GM18511 (cell line): ENCODE data around the gene BIRC5.
"Not testable (repeated sequence)": the region's sequence is repeated elsewhere in the genome, so short reads cannot be mapped to it uniquely, and the experiment has no call there.

Experiments
- ATAC-seq: cut with Tn5 transposase; IDR thresholded peaks from one replicate; pipeline ENCODE4 v1.9.1; 2021; ENCODE audit warnings: mild to moderate bottlenecking, moderate library complexity; ENCODE audit not compliant: unreplicated experiment

Gene BIRC5

DNA sequence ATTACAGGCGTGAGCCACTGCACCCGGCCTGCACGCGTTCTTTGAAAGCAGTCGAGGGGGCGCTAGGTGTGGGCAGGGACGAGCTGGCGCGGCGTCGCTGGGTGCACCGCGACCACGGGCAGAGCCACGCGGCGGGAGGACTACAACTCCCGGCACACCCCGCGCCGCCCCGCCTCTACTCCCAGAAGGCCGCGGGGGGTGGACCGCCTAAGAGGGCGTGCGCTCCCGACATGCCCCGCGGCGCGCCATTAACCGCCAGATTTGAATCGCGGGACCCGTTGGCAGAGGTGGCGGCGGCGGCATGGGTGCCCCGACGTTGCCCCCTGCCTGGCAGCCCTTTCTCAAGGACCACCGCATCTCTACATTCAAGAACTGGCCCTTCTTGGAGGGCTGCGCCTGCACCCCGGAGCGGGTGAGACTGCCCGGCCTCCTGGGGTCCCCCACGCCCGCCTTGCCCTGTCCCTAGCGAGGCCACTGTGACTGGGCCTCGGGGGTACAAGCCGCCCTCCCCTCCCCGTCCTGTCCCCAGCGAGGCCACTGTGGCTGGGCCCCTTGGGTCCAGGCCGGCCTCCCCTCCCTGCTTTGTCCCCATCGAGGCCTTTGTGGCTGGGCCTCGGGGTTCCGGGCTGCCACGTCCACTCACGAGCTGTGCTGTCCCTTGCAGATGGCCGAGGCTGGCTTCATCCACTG lies at the start of gene BIRC5:
BIRC5 (plus strand) TSS at position 238 of the 690 bp plus-strand sequence; CDS start at position 302, 64 bp downstream.
- ATAC-seq, result peak; percentile 69

DNA sequence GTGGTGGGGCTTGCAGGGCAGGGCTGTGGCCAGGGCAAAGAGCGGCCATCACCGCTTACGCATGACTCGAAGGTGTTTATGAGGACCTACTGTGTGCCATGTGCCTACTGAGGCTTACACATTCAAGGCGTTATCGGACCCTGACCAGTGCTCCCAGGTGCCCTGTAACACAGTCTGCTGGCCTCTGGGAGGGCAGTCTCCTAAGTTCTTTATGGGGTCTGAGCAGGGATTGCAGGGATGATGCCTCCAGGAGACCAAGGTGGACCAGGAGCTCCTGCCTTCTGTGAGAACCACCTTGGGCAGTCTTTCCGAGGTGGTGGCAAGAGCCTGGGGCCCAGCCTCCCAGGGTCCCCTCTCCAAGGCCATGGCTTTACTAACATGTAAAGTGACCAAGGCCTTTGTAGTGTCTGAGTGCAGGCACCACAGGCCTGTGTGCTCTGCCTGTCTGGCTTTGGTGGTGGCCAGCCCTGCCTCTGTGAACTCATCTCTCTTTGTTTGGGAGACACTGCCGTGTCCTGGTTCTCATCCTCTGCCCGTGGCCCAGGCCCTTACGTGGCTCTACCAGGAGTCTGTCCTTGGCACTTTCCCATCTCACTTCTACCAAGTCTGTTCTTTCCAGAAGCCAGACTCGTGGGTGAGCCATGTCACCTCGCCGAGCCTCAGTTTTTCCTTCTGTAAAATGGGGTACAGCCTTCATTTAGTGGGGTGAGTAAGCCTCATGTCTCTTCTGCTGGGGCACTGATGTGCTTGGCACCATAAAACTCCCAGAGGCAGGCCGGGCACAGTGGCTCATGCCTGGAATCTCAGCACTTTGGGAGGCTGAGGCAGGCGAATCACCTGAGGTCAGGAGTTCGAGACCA lies 49.1 kb upstream of the BIRC5 start:
- no peak for ATAC-seq

- no peak for ATAC-seq
Observed at GRCh38 chr17:78166416-78166815, 47.6 kb upstream of the BIRC5 start.

GRCh38 chr17:78168242-78168902 lies 45.7 kb upstream of the BIRC5 start, which contains the start of gene SYNGR2:
SYNGR2 (plus strand) TSS chr17:78168581; CDS start chr17:78168617, 36 bp downstream.
- ATAC-seq, result peak; percentile 60

DNA sequence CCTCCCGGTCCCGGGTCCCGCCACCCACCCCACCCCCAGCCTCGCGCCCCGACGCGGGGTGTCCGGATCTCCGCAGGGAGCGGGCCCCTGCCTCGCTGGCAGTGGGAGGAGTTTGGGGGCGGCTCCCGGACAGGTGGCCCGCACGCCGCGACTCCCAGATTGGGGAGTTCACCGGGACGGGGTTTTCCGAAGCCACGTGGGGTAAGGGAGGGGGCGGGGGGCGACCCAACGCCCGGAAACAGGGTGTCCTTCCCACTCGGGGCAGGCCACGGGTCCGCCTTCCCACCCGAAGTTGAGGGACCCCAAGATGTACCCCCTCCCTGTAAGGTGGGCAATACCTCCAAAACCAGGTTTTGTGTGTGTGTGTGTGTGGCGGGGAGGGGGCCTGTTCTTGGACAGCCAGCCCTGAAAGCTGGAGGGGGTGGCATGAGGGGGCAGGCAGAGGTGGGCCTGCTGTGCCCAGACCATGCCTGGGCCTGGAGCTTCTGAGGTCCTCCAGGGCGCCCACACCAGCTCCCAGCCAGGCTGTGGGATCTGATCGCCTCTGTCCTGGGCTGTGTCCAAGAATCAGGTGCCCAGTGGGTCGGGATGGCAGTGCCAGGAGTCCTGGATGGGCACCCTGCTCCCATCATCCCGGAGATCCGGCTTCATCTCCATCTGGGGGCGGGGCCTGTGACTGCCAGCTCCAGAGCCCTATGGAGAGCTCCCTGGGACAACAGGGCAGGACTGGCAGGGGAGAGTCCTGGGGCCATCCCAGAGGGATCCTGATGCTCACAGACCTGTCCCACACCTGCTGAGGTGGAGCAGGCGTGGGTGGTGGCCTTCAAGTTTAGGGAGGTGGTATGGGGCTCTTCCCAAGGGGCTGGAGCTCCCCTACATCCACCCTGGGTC lies 44.9 kb upstream of the BIRC5 start:
- ATAC-seq, result no peak

DNA sequence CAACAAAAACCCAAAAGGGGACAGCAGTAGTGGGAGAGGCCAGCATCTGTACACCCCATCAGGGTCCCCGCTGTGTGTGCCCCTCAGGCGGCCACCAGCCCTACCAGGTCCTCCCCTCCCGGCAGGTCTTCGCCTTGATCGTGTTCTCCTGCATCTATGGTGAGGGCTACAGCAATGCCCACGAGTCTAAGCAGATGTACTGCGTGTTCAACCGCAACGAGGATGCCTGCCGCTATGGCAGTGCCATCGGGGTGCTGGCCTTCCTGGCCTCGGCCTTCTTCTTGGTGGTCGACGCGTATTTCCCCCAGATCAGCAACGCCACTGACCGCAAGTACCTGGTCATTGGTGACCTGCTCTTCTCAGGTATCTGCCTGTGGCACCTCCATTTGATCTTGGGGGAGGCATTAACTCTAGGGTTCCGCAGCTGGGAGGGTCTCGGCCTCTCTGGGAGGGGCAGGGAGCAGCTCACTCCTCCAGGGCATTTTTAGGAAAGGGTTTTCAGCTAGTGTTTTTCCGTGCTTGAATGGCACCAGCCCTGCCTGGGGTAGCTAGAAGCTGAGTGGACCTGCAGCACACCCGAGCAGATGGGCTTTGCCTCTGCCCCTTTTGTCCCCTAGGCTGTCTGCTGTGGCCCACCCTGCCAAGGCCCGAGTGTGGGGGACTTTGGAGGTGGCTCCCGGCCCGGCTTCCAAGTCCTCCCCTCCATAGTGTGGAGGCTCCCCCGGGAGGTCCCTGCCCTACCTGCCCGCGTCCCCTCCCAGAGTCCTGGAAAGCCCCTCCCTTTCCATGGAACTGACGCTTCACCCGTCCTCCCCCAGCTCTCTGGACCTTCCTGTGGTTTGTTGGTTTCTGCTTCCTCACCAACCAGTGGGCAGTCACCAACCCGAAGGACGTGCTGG lies 43.1 kb upstream of the BIRC5 start:
- no peak for ATAC-seq

GRCh38 chr17:78171591-78172248 lies 42.3 kb upstream of the BIRC5 start:
- ATAC-seq, result not testable (repeated sequence)

GRCh38 chr17:78172249-78173051 lies 41.6 kb upstream of the BIRC5 start:
- no peak for ATAC-seq

- peak; percentile 43 for ATAC-seq
Observed at GRCh38 chr17:78173097-78173715, 40.8 kb upstream of the BIRC5 start.

- no peak for ATAC-seq
Observed at GRCh38 chr17:78174346-78174869, 39.6 kb upstream of the BIRC5 start.

DNA sequence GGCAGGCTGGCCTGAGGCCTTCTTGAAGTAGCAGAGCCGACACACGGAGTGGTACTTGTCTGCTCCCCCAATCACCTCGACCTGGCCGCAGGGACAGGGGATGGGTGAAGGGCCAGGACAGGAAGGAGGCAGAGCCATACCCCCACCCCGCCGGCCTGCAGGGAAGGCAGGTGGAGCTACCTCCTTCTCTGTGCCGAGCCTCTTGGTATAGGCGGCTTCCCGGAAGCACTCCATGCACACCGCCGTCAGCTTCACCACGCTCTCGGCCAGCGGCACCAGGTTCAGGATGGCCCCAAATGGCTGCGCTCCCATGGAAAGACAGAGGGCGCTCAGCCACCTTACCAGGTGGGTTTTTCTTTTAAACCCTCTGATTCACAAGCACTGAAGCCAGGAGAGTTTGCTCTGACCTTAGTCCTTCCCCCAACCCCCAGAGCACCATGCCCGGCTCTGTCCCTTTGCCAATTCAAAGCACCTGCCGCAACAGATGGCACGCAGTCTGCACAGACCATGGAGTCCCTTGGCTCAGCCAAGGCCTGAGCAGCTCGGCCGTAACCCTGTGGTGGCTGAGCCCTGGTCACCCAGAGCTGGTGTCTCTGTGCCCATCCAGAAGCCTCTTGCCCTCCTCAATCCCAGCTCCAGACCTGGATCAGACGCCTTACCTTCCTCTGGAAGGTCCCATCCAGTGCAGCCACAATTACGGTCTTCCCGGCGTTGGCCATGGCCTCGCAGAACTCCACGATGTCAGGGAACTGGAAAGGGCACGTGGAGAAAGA lies 39.0 kb upstream of the BIRC5 start:
- ATAC-seq, result no peak

GRCh38 chr17:78175643-78175981 lies 38.4 kb upstream of the BIRC5 start:
- ATAC-seq, result no peak

DNA sequence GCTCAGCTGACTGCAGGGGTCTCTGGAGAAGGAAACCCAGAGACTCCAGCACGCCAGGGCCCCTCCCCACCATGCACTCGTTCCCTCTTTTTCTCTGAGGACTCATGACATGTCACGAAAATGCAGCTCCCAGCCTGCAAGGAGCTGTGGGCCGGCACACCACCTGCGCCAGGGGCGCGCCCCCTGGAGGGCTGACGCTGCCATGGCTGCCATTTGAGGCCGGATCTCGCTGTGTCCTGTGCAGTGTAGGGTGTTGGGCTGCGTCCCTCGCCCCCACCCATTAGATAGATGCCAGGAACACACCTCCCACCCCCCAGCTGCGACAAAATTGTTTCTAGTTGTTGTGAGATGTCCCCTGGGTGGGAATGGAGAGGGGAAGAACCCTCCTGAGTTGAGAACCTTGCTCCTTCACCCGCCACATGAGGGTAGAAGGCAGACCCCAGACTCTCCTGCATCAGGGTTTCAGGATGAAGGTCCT lies 37.5 kb upstream of the BIRC5 start:
- no peak for ATAC-seq

GRCh38 chr17:78179372-78179771 lies 34.7 kb upstream of the BIRC5 start:
- ATAC-seq, result no peak

GRCh38 chr17:78180083-78180482 lies 34.0 kb upstream of the BIRC5 start:
- ATAC-seq, result no peak

- ATAC-seq, result no peak
Observed at GRCh38 chr17:78180508-78180907, 33.5 kb upstream of the BIRC5 start.

DNA sequence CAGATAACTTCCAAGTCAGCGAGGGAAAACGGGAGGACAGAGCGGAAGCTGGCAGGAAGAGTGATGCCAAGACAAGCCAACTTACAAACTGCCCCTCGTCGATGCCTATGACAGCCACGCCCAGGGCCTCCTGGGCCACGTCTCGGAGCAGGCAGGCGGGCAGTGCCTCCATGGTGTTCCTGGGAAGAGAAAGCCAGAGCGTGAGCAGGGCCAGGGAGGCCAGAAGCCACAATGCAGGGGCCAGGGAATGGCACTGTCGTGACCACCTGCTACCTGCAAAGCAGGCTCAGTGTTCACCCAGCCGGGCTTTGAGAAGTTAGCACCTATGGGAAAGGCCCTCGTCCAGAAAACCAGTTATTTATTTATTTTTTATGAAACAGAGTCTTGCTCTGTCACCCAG lies 31.5 kb upstream of the BIRC5 start:
- no peak for ATAC-seq
